CD4-positive, alpha-beta T cell treated with Interleukin-2 at 100 ng/mL for 4 hours (primary cell): Measurements from ENCODE around the gene ZNF276.
"Not testable (repeated sequence)": the region's sequence is repeated elsewhere in the genome, so short reads cannot be mapped to it uniquely, and the experiment has no call there.

ENCODE experiments used
- DNase-seq: peaks from one replicate; pipeline ENCODE4 v3.0.0-alpha.2; 2020; ENCODE audit warnings: low spot score

ZNF276 gene

GRCh38 chr16:89695875-89696669 is 25.3 kb upstream of the ZNF276 start:
- no peak for DNase-seq

GRCh38 chr16:89696670-89697128 is 24.6 kb upstream of the ZNF276 start:
- peak; percentile 28 for DNase-seq

GRCh38 chr16:89697161-89697615 is 24.1 kb upstream of the ZNF276 start:
- DNase-seq: no peak

GRCh38 chr16:89697616-89698331 is 23.6 kb upstream of the ZNF276 start:
- DNase-seq: no peak

- DNase-seq: not testable (repeated sequence)
Measured at GRCh38 chr16:89698717-89699116, 22.6 kb upstream of the ZNF276 start.

- DNase-seq: not testable (repeated sequence)
Measured at GRCh38 chr16:89699629-89700099, 21.7 kb upstream of the ZNF276 start.

- peak; percentile 95 for DNase-seq
Measured at GRCh38 chr16:89700100-89700648, 21.2 kb upstream of the ZNF276 start.

GRCh38 chr16:89700649-89701424 is 20.5 kb upstream of the ZNF276 start:
- DNase-seq: peak; percentile 53

- DNase-seq: peak; percentile 97
Measured at GRCh38 chr16:89701425-89702406, 19.6 kb upstream of the ZNF276 start, which contains the start of gene SPATA2L. Gene SPATA2L (minus strand): TSS chr16:89701705. CDS start chr16:89701232, 473 bp downstream.

GRCh38 chr16:89704281-89704680 is 17.1 kb upstream of the ZNF276 start:
- DNase-seq: no peak

GRCh38 chr16:89705006-89705405 is 16.3 kb upstream of the ZNF276 start:
- DNase-seq: no peak

- no peak for DNase-seq
Measured at GRCh38 chr16:89706518-89707260, 14.6 kb upstream of the ZNF276 start.

GRCh38 chr16:89707695-89708094 is 13.6 kb upstream of the ZNF276 start:
- DNase-seq: no peak

GRCh38 chr16:89708481-89708931 is 12.8 kb upstream of the ZNF276 start:
- DNase-seq: no peak

GRCh38 chr16:89709166-89709565 is 12.2 kb upstream of the ZNF276 start:
- DNase-seq: no peak

- DNase-seq: no peak
Measured at GRCh38 chr16:89709716-89710432, 11.5 kb upstream of the ZNF276 start.

- DNase-seq: no peak
Measured at GRCh38 chr16:89710709-89711564, 10.4 kb upstream of the ZNF276 start.
